HG03575 (cell line): ENCODE data around the gene HIVEP1.
"Not testable (repeated sequence)": the region's sequence is repeated elsewhere in the genome, so short reads cannot be mapped to it uniquely, and the experiment has no call there.

Experiments used
- ATAC-seq: cut with Tn5 transposase; IDR thresholded peaks from one replicate; pipeline ENCODE4 v1.9.1; 2021; ENCODE audit not compliant: unreplicated experiment, insufficient number of reproducible peaks, low FRiP score; ENCODE audit errors: extremely low read depth

HIVEP1 gene

DNA sequence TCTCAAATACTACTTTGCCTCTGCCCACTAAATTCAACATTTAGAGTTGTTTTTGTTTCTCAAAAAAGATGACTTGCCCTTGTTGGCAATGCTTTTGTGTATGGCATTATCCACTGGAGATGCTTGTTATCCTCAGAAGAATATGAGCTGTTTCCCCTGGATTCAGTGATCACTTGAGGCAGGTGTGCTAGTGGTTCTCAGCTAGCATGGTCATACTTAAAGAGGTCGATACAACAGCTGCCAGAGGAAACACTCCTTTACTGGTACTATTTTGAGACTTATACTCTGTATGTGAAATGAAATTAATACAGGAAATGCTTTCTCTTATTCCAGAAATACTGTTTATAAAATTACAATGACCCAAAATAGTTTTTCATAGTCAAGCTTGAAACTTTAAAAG is 122.5 kb downstream of the HIVEP1 start:
- ATAC-seq: no peak

DNA sequence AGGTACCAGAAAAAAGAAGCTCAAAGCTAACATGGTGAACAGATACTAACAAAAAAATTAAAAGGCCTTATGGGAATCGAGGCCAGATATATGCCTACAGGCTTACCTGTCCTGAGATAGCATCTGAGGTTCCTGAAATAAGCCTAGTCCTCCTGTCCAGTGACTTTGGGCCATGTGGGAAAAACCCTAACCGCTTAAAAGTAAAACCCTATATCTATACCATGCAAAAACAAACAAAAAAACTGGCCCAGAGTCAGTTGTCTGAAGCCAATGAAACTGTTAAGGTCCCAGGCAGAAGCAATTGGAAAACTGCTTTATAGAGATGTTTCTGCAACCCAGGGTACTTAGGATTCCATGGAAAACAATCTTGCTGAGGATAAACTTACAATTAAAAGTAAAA is 122.9 kb downstream of the HIVEP1 start:
- ATAC-seq: no peak

DNA sequence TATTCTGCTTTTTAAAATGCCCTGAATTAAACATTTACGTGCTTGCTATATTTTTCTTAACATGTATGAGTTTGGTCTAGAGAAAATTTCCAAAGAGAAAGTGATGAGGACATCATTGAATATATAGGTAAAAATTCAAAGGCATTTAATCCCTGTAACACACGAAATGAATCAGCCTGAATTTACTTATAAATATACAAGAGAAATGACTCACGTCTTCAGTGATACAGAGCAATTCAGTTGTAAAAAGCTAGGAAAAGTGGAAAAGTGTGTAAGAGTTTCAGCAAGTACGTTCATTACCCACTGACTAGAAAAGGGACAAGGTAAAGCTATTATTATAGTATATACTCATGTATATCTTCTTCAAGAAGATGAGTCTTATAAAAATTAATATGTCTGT is 124.8 kb downstream of the HIVEP1 start:
- no peak for ATAC-seq

DNA sequence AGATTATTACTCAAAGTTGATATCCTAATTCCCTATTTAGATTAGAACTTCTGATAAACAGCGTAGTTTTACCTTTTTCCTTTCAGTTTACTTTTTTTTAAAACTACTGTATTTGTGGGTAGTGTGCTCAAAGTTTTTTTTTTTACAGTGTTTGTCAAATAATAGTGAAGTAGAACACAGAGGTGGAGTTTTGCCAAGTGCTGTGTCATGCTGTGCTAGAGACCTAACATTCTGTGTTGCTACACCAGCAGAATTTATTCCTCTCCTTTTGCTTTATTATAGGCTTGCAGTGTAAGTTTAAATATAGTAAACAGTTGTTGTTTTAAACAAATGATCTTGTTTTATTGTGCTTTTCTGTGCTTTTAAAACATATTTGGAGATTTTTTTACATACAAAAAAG is 125.4 kb downstream of the HIVEP1 start:
- ATAC-seq: no peak

DNA sequence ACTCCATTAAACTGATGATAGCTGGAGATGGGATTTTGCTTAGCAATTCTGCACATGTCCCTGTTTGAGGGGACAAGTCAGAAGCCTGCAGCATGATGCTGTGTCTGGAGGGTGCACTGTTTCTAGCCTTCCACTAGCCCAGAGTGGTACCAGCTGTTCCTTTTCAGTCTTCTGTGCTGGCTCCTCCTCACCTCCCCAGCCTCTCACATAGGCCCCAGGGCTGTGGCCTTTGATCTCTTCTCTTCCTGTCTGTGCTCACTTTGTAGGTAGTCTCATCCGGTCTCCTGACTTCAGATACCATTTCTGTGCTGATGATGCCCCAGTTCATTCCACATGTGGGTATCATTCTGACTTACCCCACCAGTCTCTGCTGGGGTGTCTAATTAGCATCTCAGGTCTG is 126.3 kb downstream of the HIVEP1 start:
- no peak for ATAC-seq

DNA sequence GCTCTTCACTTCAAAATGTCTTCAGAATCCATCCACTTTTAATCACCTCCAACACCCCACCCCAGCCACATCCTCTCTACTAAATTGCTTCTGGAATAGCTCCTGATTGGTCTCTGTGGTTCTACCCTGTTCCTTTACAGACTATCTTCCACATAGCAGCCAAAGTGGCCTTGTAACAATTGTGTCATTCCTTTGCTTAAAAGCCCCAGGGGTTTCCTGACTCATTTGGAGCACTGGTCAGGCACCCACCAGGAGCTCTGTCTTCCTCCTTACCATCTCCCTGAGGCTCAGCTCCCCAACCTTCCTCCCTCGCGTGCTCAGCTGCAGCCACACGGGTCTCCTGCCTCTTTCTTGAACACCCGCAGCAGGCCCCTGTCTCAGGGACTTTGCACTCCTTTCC is 126.8 kb downstream of the HIVEP1 start:
- ATAC-seq: no peak

DNA sequence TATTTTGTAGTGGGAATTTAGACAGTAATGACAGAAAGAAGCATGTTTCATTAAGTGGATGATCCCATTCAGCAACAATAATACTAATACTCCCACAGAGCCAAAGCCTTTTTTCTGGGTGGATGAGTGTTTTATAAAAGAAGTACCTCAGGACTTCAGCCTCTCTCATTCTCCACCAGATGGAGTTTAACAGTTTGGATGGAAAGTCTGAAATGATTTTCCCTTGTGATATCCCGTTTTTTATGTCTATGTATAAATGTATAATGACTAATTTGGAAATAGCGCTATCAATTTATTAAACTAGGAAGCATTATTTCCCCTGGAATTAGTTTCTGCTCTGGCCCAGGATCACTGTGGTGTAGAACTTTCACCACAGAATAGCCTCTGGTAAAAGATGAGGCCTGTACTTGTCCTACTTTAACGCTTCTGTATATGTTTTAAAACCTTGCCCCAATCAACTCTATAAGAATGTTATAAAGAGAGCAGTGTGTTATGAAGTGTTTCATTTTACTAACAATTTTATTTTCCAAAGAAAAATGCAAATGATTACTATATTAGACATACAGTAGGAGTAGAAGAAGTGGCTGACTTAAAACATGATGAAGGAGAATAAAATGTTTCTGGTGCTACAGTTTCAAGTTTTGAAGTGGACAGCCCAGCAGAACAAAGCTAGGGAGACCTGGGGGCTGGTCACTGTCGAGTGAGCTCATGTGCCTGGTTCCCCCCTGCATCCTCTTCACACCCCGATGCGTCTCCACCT is 135.6 kb downstream of the HIVEP1 start:
- ATAC-seq: no peak

DNA sequence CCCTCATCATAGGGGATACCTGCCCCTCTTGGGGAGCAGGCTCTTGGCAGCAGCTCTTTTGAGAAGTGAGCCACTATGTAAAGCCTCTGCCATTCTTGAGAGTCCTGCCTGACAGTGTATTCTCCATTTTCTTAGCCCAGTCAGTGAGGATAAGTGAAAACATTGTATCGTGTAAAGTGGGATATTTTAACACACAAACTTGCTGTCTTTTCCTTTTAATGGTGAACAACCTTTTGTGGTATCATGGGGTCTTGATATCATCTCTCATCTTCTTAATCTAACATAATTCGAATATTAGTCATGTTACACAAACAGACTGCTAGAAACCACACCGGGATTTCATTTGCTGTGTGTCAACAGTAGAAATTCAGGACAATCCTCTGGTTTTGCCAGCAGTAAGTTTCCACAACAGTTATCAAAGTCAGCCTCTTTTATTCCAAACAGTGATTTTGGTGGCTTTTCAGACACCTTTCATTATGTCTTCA is 136.2 kb downstream of the HIVEP1 start:
- ATAC-seq: no peak

DNA sequence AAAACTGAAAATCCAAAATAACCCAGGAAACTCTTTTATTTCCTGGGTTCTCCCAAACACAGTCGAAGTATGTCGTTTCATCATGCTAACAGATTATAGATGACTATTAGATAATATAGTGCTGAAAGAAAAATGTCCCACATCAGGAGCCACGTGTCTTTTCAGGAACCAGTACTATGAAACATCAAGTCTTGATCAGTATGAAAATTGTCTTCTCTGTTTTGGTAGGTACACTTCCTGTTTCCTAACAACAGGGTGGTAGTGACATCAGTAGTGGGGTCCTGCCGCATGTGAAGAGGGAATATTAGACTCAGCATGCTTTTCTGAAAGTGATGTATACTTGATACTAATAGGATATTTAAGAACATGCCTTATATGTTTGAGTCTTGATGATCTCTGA is 136.7 kb downstream of the HIVEP1 start:
- no peak for ATAC-seq

DNA sequence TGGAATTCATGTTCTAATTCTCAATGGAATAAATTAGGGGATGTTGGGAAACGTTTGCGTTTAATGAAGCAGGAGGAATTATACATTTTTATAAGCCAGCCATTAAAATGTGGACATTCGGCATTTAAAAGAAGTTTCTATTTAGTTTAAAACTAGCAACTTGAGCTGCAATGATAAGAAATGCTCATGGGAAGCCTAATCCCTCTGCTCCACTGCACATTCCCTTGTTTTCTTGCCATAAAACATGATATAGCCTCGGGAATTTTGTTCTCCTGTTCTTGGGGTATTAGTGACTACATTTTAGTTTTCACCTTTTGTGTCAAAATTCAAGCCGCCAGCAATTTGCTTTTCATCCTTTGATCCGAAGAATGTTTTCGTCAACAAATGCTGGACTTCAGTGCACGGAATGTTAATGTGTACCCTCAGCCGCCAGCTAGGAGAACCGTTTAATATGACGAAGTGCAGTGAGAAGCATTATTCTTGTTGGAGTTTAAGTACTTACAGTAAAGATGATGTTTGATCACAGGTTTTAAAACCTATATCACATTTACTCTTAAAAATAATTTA is 137.9 kb downstream of the HIVEP1 start:
- no peak for ATAC-seq

DNA sequence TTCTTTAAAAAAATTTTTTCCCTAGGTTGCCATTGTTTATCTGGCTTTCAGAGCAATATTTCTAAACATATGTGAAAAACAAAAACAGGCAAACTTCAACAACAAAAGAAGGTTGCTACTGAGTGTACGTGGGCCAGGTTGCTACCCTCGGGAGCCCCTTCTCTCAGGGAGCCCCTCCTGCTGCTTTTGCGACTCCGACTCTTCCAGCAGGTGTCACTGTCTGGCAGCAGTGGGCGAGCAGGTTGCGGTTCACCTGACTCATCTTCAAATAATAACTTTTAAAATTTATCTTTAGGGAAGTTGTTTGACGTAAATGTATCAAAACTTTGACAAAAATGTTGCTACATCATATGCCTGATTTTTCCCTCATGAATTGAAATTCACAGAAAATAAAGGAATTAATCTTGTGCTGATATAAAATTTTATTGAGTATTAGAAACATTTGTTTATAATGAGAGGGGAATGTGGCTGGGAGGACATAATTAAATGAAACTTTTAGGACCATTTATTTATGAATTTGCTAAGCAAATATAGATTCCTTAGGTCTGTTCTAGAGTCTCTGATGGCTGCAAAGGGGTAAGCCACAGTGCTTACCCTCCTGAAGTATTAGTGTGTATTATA is 138.8 kb downstream of the HIVEP1 start:
- ATAC-seq: no peak

DNA sequence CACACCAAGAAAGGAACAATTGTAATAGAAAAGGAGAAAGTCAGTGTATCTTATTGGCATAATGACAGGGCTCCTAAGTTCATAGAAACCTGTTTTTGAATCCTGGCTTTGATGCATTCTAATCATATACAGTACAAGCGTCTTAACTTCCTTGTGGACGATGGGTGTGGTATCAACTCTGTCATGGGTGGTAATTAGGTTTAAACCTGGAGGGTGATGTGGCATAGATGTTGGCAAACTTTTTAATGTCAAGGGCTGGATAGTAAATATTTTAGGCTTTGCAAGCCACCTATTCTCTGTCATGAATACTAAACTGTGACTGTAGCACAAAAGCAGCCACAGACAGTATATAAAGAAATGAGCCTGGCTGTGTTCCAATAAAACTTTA is 139.3 kb downstream of the HIVEP1 start:
- ATAC-seq: no peak

DNA sequence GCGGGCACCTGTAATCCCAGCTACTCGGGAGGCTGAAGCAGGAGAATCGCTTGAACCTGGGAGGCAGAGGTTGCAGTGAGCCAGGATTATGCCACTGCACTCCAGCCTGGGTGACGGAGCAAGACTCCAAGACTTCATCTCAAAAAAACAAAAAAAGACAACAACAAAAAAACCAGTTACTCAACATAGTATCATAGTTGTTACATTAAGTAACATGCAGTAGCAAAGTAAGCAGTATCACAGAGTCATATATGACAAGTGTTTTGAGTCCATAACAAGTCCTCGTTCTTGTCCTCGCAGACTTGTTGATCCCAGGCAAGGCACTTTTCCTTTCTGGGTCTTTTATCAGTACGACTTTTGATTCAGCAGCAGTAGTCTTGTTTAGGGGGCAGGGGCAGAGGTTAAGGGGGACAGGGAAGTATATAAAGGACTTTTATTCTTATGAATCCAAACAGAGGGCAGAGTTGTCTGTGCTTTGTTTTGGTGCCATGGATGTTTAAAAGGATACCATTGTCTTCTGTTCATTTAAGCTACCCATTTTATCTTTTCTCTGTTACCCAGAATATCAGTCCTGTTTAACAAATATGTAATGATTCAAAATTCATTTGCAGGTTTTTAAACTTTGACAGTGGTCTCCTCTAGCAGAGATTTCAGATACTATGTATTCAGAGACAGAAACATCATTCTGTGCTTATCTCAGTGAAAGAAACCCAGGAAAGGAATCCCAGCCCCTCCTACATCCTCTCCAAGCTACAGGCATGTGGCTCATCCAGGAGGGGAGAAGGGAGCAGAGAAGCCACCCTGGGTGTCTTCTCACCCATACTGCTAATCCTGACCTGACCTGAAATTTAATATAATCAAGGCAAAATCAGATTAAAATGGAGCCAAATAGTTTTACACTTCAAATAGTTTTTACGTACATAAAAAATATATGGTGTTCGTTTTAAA is 140.2 kb downstream of the HIVEP1 start:
- ATAC-seq: no peak

DNA sequence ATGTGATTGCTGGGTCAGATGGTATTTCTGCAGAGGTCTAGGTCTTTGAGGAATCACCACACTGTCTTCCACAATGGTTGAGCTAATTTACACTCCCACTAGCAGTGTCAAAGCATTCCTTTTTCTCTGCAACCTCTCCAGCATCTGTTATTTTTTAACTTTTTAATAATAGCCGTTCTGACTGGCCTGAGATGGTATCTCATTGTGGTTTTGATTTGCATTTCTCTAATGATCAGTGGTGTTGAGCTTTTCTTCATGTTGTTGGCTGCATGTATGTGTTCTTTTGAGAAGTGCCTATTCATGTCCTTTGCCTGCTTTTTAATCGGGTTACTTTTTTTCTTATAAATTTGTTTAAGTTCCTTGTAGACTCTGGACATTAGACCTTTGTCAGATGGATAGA is 143.7 kb downstream of the HIVEP1 start:
- ATAC-seq: not testable (repeated sequence)

DNA sequence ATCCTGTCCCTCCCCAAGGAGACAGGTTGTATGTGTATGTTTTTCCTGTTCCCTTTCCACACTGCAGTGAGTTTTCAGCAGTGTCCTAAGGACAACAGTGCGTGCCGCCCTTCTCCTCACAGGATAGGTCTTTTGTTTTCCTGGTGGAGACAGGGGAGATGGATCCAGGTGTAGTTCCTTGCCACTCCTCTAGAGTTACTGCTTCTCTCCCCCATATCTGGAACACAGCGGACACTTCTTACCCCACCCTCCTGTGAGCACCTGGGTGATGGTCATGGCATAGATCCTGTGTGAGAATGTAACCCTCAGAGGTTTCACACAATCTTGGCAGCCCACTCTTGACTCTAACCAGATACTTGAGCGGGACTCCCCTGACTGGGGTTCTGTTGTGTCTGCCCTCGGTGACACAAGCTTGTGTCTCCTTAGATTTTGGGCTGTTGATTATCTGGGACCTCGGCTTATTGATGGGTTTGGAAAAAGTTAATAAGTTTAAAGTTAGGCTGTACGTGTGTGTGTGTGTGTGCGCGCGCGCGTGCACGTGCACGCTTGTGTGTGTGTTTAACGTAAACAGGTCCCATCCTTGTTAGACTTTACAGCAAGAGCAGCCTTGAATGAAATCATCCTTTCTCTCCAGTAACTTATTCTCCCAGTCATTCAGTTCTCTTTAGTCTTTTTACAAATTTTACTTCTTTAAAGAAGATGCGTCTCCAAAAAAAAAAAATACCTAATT is 146.7 kb downstream of the HIVEP1 start:
- no peak for ATAC-seq

DNA sequence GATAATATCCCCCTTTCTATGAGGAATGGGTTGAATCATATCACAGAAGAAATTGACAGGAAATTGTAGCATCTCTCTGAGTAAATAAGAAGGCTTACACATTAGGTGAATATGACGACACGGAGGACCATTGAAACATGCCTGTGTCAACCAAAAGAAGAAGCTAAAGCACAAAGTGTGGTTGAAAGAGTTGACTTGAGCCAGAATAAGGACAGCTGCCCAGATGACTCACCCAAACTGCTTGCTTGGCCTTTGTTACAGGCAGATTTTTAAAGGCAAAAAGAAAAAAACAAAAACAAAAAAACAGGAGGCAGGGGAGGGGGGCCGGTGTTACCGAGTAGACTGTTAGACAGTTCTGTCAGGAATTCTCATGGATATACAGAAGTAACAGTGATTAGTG is 148.2 kb downstream of the HIVEP1 start:
- no peak for ATAC-seq

DNA sequence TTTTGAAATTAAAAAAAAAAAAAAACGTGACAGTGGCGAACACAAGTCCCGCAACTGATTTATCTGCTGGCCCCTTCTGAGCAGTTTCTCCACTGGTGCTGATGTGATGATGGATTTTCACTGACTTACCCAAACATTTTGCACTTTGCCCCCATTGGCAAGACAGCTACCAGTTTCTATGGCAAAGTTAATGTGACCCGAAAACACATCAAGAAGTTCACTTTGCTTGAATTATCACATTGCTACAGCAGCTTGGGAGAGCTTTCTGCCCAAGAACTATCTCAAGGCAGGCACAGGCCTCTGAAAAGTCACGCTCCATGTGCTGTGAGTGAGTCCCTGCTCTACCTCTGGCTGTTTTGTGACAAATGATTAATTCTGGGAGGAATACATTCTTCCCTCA is 150.1 kb downstream of the HIVEP1 start:
- no peak for ATAC-seq

DNA sequence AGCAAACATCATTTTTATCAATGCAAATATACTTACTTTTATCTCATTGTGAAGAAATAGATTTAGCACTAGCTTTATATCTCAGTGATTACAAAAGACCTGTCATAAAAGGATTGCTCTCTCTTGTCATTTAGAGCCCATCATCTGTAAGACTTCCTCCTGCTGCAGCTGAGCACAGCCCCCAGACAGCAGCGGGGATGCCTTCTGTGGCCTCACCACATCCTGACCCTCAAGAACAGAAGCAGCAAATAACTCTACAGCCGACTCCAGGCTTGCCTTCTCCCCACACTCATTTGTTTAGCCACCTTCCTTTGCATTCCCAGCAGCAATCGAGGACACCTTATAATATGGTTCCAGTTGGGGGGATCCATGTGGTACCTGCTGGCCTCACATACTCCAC is 151.0 kb downstream of the HIVEP1 start:
- ATAC-seq: no peak
